NCI-H526 (cell line): ENCODE results near the gene HLA-DQA1.
"Not testable (repeated sequence)": the region's sequence is repeated elsewhere in the genome, so short reads cannot be mapped to it uniquely, and the experiment has no call there.

ENCODE experiments used
- DNase-seq, 2 experiments: peaks; one replicate each; lab custom pipeline; 2025; lab: John Stamatoyannopoulos, UW

Gene HLA-DQA1

GRCh38 chr6:32659856-32660595 lies 22.8 kb downstream of the HLA-DQA1 start:
- DNase-seq = no peak

GRCh38 chr6:32662099-32662498 lies 24.9 kb downstream of the HLA-DQA1 start:
- DNase-seq = no peak

GRCh38 chr6:32662836-32663235 lies 25.6 kb downstream of the HLA-DQA1 start:
- DNase-seq = no peak

GRCh38 chr6:32664354-32664753 lies 27.1 kb downstream of the HLA-DQA1 start:
- DNase-seq = no peak

- DNase-seq = no peak
These were observed 27.7 kb downstream of the HLA-DQA1 start for GRCh38 chr6:32664827-32665362.

GRCh38 chr6:32665661-32666060 lies 28.5 kb downstream of the HLA-DQA1 start:
- no peak for DNase-seq

GRCh38 chr6:32666420-32667300 lies 29.5 kb downstream of the HLA-DQA1 start, which contains the start of gene HLA-DQB1:
Gene HLA-DQB1, minus strand, starts transcription at chr6:32666657. Its CDS starts 50 bp downstream, at chr6:32666607.
- DNase-seq = peak; percentile 21 to 63

GRCh38 chr6:32668226-32668747 lies 31.1 kb downstream of the HLA-DQA1 start:
- DNase-seq = no peak

GRCh38 chr6:32669240-32669639 lies 32.0 kb downstream of the HLA-DQA1 start:
- DNase-seq = no peak

GRCh38 chr6:32669893-32670292 lies 32.7 kb downstream of the HLA-DQA1 start:
- DNase-seq = no peak

- DNase-seq = not testable (repeated sequence)
These were observed 34.7 kb downstream of the HLA-DQA1 start for GRCh38 chr6:32671908-32672307.

- DNase-seq = not testable (repeated sequence)
These were observed 36.9 kb downstream of the HLA-DQA1 start for GRCh38 chr6:32674123-32674522.

GRCh38 chr6:32679492-32679891 lies 42.3 kb downstream of the HLA-DQA1 start:
- no peak for DNase-seq

GRCh38 chr6:32680055-32680454 lies 42.8 kb downstream of the HLA-DQA1 start:
- no peak for DNase-seq

GRCh38 chr6:32684246-32684645 lies 47.0 kb downstream of the HLA-DQA1 start:
- no peak for DNase-seq

GRCh38 chr6:32685603-32686002 lies 48.4 kb downstream of the HLA-DQA1 start:
- no peak for DNase-seq

- no peak for DNase-seq
These were observed 52.6 kb downstream of the HLA-DQA1 start for GRCh38 chr6:32689531-32690501.

GRCh38 chr6:32692019-32692418 lies 54.8 kb downstream of the HLA-DQA1 start:
- DNase-seq = no peak
